MM.1S (cell line): Measurements from ENCODE around the gene CYB5R4.
"Not testable (repeated sequence)": the region's sequence is repeated elsewhere in the genome, so short reads cannot be mapped to it uniquely, and the experiment has no call there.

Source experiments
- CTCF ChIP-seq: fragments of 300-600 bp; sonication (generic); IDR thresholded peaks from 2 replicates; pipeline ENCODE4 v1.5.1; 2016; ENCODE audit warnings: antibody characterized with exemption, low read length, mixed read lengths
- EZH2 ChIP-seq: fragments of 300-600 bp; sonication (generic); optimal IDR thresholded peaks from 2 replicates; pipeline ENCODE3; 2017; ENCODE audit warnings: low read depth, mild to moderate bottlenecking, antibody characterized with exemption, low read length, mixed read lengths

GRCh38 chr6:83897094-83897493 lies 37.6 kb downstream of the CYB5R4 start:
- TF ChIP-seq CTCF, EZH2: not testable (repeated sequence)
